Fibroblast of lung (primary cell): ENCODE measurements around the gene B4GALT7. TPM values are rescaled to one million over a fixed set of nuclear protein-coding genes. Genes with fewer than 3 reads are reported as not detected.

ENCODE experiments used
- DNase-seq, 2 donors: peaks; one replicate each; pipeline versions ENCODE4 v3.0.0 to v3.0.0-alpha.2; 2010; ENCODE audit warnings: low read depth in 2 of 2
- H2AFZ ChIP-seq: 2 replicates; pipeline ENCODE4 v1.5.1; 2012; ENCODE audit warnings: low read length, control low read depth, inconsistent platforms
- H3K27ac ChIP-seq: 2 replicates; pipeline ENCODE4 v1.5.1; 2011; ENCODE audit warnings: low read length, control low read depth; ENCODE audit not compliant: insufficient read depth
- H3K27me3 ChIP-seq: 2 replicates; pipeline ENCODE4 v1.5.1; 2011; ENCODE audit warnings: mild to moderate bottlenecking, low read length; ENCODE audit not compliant: control insufficient read depth, insufficient read depth
- H3K36me3 ChIP-seq: 2 replicates; pipeline ENCODE4 v1.5.1; 2011; ENCODE audit warnings: low read length; ENCODE audit not compliant: control insufficient read depth, insufficient read depth
- H3K4me1 ChIP-seq: 2 replicates; pipeline ENCODE4 v1.5.1; 2011; ENCODE audit warnings: low read length; ENCODE audit not compliant: control insufficient read depth, insufficient read depth; ENCODE audit errors: extremely low read depth
- H3K4me2 ChIP-seq: 2 replicates; pipeline ENCODE4 v1.5.1; 2011; ENCODE audit warnings: low read length, control low read depth; ENCODE audit not compliant: insufficient read depth; ENCODE audit errors: extremely low read depth
- H3K4me3 ChIP-seq, 4 experiments: fragments of 200-600 bp in 1 of 4; sonication (generic) in 1 of 4; replicated peaks in 1 of 4; 2 replicates each; pipeline ENCODE4 v1.5.1; 2011 to 2016; ENCODE audit warnings: low read length in 4 of 4, low read depth in 3 of 4, mild to moderate bottlenecking in 3 of 4, control low read depth in 2 of 4, inconsistent platforms in 1 of 4, mixed read lengths in 1 of 4; ENCODE audit not compliant: insufficient read depth in 1 of 4; ENCODE audit errors: control extremely low read depth in 1 of 4
- H3K79me2 ChIP-seq: 2 replicates; pipeline ENCODE4 v1.5.1; 2012; ENCODE audit warnings: mild to moderate bottlenecking, low read length, inconsistent platforms; ENCODE audit not compliant: control insufficient read depth, insufficient read depth
- H3K9ac ChIP-seq: 2 replicates; pipeline ENCODE4 v1.5.1; 2011; ENCODE audit warnings: mild to moderate bottlenecking, low read length, control low read depth; ENCODE audit not compliant: insufficient read depth
- H3K9me3 ChIP-seq: 2 replicates; pipeline ENCODE4 v1.5.1; 2012; ENCODE audit warnings: low read depth, low read length; ENCODE audit not compliant: control insufficient read depth, insufficient read depth
- H4K20me1 ChIP-seq: 2 replicates; pipeline ENCODE4 v1.5.1; 2011; ENCODE audit warnings: low read length; ENCODE audit not compliant: control insufficient read depth, insufficient read depth; ENCODE audit errors: extremely low read depth
- CTCF ChIP-seq, 2 donors: IDR thresholded peaks in 1 of 2; conservative IDR thresholded peaks in 1 of 2; 1 replicate in 1 of 2; 2 replicates in 1 of 2; pipeline ENCODE4 v1.5.1; 2011 to 2012; ENCODE audit warnings: low read length in 2 of 2, control low read depth in 1 of 2, inconsistent platforms in 1 of 2, low read depth in 1 of 2, mild to moderate bottlenecking in 1 of 2
- EZH2 ChIP-seq: IDR thresholded peaks from 2 replicates; pipeline ENCODE4 v1.5.1; 2012; ENCODE audit warnings: low read length, control low read depth, mild to moderate bottlenecking; ENCODE audit errors: missing control alignments
- polyA plus RNA-seq, 2 donors: library from polyadenylated mRNA; depleted of rRNA in 1 of 2; stranded (reverse) in 1 of 2; unstranded in 1 of 2; fragments of >200 nt; gene quantifications; 2 replicates each; pipeline ENCODE4 v1.2.1, GENCODE V29; 2011 to 2012; ENCODE audit warnings: missing spikeins in 1 of 2
- total RNA-seq: library from RNA; depleted of rRNA; stranded (reverse); fragments of >200 nt; gene quantifications from 2 replicates; pipeline ENCODE4 v1.2.1, GENCODE V29; 2014

The B4GALT7 gene
- total and polyA plus RNA-seq, 2 donors (not counting 1 experiment from before 2014, with no cell fraction given), result 20.8 to 29.1 TPM

- no peak overlapping the region for H2AFZ ChIP-seq
- peaks cover 6% of the 10 kb centered on the region for H3K36me3 ChIP-seq
- peaks cover 2% of the 10 kb centered on the region for H3K79me2 ChIP-seq
- no peaks in the 10 kb centered on the region for H4K20me1 ChIP-seq
- H3K9me3 ChIP-seq, result no peaks in the 10 kb centered on the region
- TF ChIP-seq CTCF (conservative IDR thresholded peaks at IDR 0.05 in 1 of 2, IDR thresholded peaks at IDR 0.05 in 1 of 2; ENCODE audit: low read depth in 1 of 2, low read length in 2 of 2) (no peak), EZH2 (no peak)
- no peak for DNase-seq
- H3K27ac ChIP-seq, result no peak overlapping the region
- H3K4me3 ChIP-seq, result peak overlapping the region; percentile 56 to 94 (median 72)
- H3K27me3 ChIP-seq, result no peaks in the 10 kb centered on the region
- no peaks in the 10 kb centered on the region for H3K4me1 ChIP-seq
- peak overlapping the region; percentile 88 for H3K4me2 ChIP-seq
- H3K9ac ChIP-seq, result no peak overlapping the region
These were observed 1.2 kb downstream of the B4GALT7 start for GRCh38 chr5:177601126-177601525.

- H3K4me2 ChIP-seq, result no peak overlapping the region
- H3K4me1 ChIP-seq, result no peaks in the 10 kb centered on the region
- H3K27me3 ChIP-seq, result no peaks in the 10 kb centered on the region
- H2AFZ ChIP-seq, result no peak overlapping the region
- TF ChIP-seq CTCF (conservative IDR thresholded peaks at IDR 0.05 in 1 of 2, IDR thresholded peaks at IDR 0.05 in 1 of 2; ENCODE audit: low read depth in 1 of 2, low read length in 2 of 2) (no peak), EZH2 (no peak)
- H3K27ac ChIP-seq, result no peak overlapping the region
- no peak overlapping the region for H3K4me3 ChIP-seq
- H3K9ac ChIP-seq, result no peak overlapping the region
- no peaks in the 10 kb centered on the region for H3K36me3 ChIP-seq
- no peaks in the 10 kb centered on the region for H4K20me1 ChIP-seq
- DNase-seq, result peak in 1 of 2 donors; percentile 17
- H3K79me2 ChIP-seq, result peaks cover 2% of the 10 kb centered on the region
- no peaks in the 10 kb centered on the region for H3K9me3 ChIP-seq
These were observed 1.9 kb downstream of the B4GALT7 start for GRCh38 chr5:177601577-177602457.

- no peak for DNase-seq
- no peaks in the 10 kb centered on the region for H3K36me3 ChIP-seq
- H3K27ac ChIP-seq, result no peak overlapping the region
- H4K20me1 ChIP-seq, result no peaks in the 10 kb centered on the region
- H3K9ac ChIP-seq, result no peak overlapping the region
- H3K4me3 ChIP-seq, result no peak overlapping the region
- H3K27me3 ChIP-seq, result no peaks in the 10 kb centered on the region
- no peaks in the 10 kb centered on the region for H3K9me3 ChIP-seq
- no peak overlapping the region for H3K4me2 ChIP-seq
- no peak for TF ChIP-seq EZH2
- no peak for TF ChIP-seq CTCF (conservative IDR thresholded peaks at IDR 0.05 in 1 of 2, IDR thresholded peaks at IDR 0.05 in 1 of 2; ENCODE audit: low read depth in 1 of 2, low read length in 2 of 2)
- H3K79me2 ChIP-seq, result peaks cover 2% of the 10 kb centered on the region
- H2AFZ ChIP-seq, result no peak overlapping the region
- no peaks in the 10 kb centered on the region for H3K4me1 ChIP-seq
These were observed 2.5 kb downstream of the B4GALT7 start for GRCh38 chr5:177602458-177602830.
